ENCODE data around the gene TJP3. TPM values are rescaled to one million over a fixed set of nuclear protein-coding genes. Genes with fewer than 3 reads are reported as not detected.

Gene TJP3
- total and polyA plus RNA-seq, 2 experiments from 2014 or later = 18.2 to 23.9 TPM

- no peak for TF ChIP-seq REST (IDR thresholded peaks at IDR 0.05; ENCODE audit: unreplicated experiment)
- no peak for TF ChIP-seq CTCF (conservative IDR thresholded peaks at IDR 0.05; ENCODE audit: low read depth in 2 of 2)
Observed at GRCh38 chr19:3738477-3739220, 30.5 kb downstream of the TJP3 start (continued).

- Histone ChIP-seq H3K79me2 (replicated peaks; ENCODE audit: insufficient read depth) (no peaks in the 10 kb centered on the region), H3K4me1 (ENCODE audit: insufficient read depth) (no peaks in the 10 kb centered on the region), H3K9me2 (ENCODE audit: insufficient read depth) (no peaks in the 10 kb centered on the region), H3K36me3 (ENCODE audit: insufficient read depth) (no peaks in the 10 kb centered on the region), H2AFZ (no peak overlapping the region), H3K27me3 (ENCODE audit: insufficient read depth) (no peaks in the 10 kb centered on the region), H3K27ac (ENCODE audit: low read depth) (no peak overlapping the region), H3K4me3 (no peak overlapping the region), H4K20me1 (replicated peaks; ENCODE audit: insufficient read depth) (no peaks in the 10 kb centered on the region), H3K4me2 (no peak overlapping the region), H3F3A (replicated peaks; ENCODE audit: low read depth) (no peaks in the 10 kb centered on the region)
- DNase-seq (ENCODE audit: low spot score) = no peak
- H3K36me3 Mint-ChIP-seq (ENCODE audit: low read depth) = 0 out of 3 replicates have a peak, but pooled peaks cover 3% of the 10 kb centered on the region
- H3K27me3 Mint-ChIP-seq (ENCODE audit: insufficient read depth, low read depth, poor library complexity) = peaks cover 4% of the 10 kb centered on the region
- H3K9me3 Mint-ChIP-seq = no peaks in the 10 kb centered on the region
- H3K4me1 Mint-ChIP-seq = no peaks in the 10 kb centered on the region
- H3K4me3 Mint-ChIP-seq = no peak overlapping the region
- TF ChIP-seq ZNF462 (CRISPR knock-in tag; IDR thresholded peaks at IDR 0.05) = no peak
- no peak for TF ChIP-seq ETS1 (IDR thresholded peaks at IDR 0.05)
- no peak overlapping the region for H3K27ac Mint-ChIP-seq
- ATAC-seq = no peak
Observed at GRCh38 chr19:3740431-3740830, 32.2 kb downstream of the TJP3 start.

All from GM23338 (cell line).